Measurements from ENCODE around the gene DYRK3.

Gene DYRK3

GRCh38 chr1:206663362-206663761 lies 28.0 kb downstream of the DYRK3 start:
- Histone ChIP-seq H3K36me3 (replicated peaks) (no peaks in the 10 kb centered on the region), H3K27me3 (replicated peaks) (peaks cover 17% of the 10 kb centered on the region), H3K27ac (no peak overlapping the region), H3K4me3 (ENCODE audit: low read depth, low read length) (no peak overlapping the region)
- TF ChIP-seq CTCF (IDR thresholded peaks at IDR 0.05; ENCODE audit: low read depth, low read length, missing control alignments): no peak
- no peak for DNase-seq
- in situ Hi-C loops (cut with HindIII; ENCODE audit: low pct_ligation_motif_present, low sequenced_read_pairs): no loop called here

GRCh38 chr1:206663832-206664652 lies 28.7 kb downstream of the DYRK3 start:
- in situ Hi-C loops (cut with HindIII; ENCODE audit: low pct_ligation_motif_present, low sequenced_read_pairs): no loop called here
- no peak overlapping the region for H3K27ac ChIP-seq
- no peaks in the 10 kb centered on the region for H3K36me3 ChIP-seq (replicated peaks)
- TF ChIP-seq CTCF (IDR thresholded peaks at IDR 0.05; ENCODE audit: low read depth, low read length, missing control alignments): peak; percentile 82
- peak; percentile 44 for DNase-seq
- H3K27me3 ChIP-seq (replicated peaks): peaks cover 17% of the 10 kb centered on the region
- H3K4me3 ChIP-seq (ENCODE audit: low read depth, low read length): no peak overlapping the region

GRCh38 chr1:206664740-206665139 lies 29.4 kb downstream of the DYRK3 start:
- in situ Hi-C loops (cut with HindIII; ENCODE audit: low pct_ligation_motif_present, low sequenced_read_pairs): no loop called here
- DNase-seq: no peak
- peaks cover 17% of the 10 kb centered on the region for H3K27me3 ChIP-seq (replicated peaks)
- no peak overlapping the region for H3K4me3 ChIP-seq (ENCODE audit: low read depth, low read length)
- no peak for TF ChIP-seq CTCF (IDR thresholded peaks at IDR 0.05; ENCODE audit: low read depth, low read length, missing control alignments)
- H3K27ac ChIP-seq: no peak overlapping the region
- H3K36me3 ChIP-seq (replicated peaks): no peaks in the 10 kb centered on the region

- in situ Hi-C loops (cut with HindIII; ENCODE audit: low pct_ligation_motif_present, low sequenced_read_pairs): no loop called here
- TF ChIP-seq CTCF (IDR thresholded peaks at IDR 0.05; ENCODE audit: low read depth, low read length, missing control alignments): no peak
- DNase-seq: no peak
- Histone ChIP-seq H3K4me3 (ENCODE audit: low read depth, low read length) (no peak overlapping the region), H3K36me3 (replicated peaks) (no peaks in the 10 kb centered on the region), H3K27ac (no peak overlapping the region), H3K27me3 (replicated peaks) (peaks cover 17% of the 10 kb centered on the region)
Observed at GRCh38 chr1:206666031-206666561, 30.8 kb downstream of the DYRK3 start.

- H3K27ac ChIP-seq: no peak overlapping the region
- in situ Hi-C loops (cut with HindIII; ENCODE audit: low pct_ligation_motif_present, low sequenced_read_pairs): no loop called here
- DNase-seq: no peak
- no peaks in the 10 kb centered on the region for H3K36me3 ChIP-seq (replicated peaks)
- TF ChIP-seq CTCF (IDR thresholded peaks at IDR 0.05; ENCODE audit: low read depth, low read length, missing control alignments): no peak
- no peak overlapping the region for H3K4me3 ChIP-seq (ENCODE audit: low read depth, low read length)
- peaks cover 16% of the 10 kb centered on the region for H3K27me3 ChIP-seq (replicated peaks)
Observed at GRCh38 chr1:206666954-206667665, 31.8 kb downstream of the DYRK3 start.

Data from brain microvascular endothelial cell (primary cell).